Measurements from ENCODE around the gene UQCRQ. TPM values are rescaled to one million over a fixed set of nuclear protein-coding genes. Genes with fewer than 3 reads are reported as not detected.

UQCRQ gene
- total RNA-seq, 4 donors from 2014 or later: 113 to 184 (median 126) TPM

DNA sequence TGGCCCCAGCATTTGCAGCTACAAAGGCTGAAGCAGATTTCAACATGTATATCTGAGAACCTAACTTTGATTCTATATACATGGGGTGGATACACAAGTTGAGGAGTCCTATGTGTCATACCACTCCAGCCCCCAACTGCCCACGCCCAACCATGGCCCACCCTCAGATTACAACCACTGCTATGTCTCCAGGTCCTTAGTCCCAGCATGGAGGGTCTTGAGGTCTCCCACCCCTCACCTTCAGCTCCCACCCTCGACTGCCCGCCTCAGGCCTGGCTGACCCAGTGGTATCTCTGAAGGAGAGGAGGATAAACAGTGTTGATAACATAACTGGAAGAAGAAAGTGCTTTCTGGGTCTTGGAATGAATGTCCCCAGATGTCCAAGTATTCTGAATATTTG, 45.1 kb upstream of the UQCRQ start:
- peaks cover 0 to 36% (median 32%) of the 10 kb centered on the region in 4 donors for H3K4me1 ChIP-seq
- H3K36me3 ChIP-seq: peaks cover 0 to 20% (median 13%) of the 10 kb centered on the region in 4 donors
- TF ChIP-seq, protein P1, sequence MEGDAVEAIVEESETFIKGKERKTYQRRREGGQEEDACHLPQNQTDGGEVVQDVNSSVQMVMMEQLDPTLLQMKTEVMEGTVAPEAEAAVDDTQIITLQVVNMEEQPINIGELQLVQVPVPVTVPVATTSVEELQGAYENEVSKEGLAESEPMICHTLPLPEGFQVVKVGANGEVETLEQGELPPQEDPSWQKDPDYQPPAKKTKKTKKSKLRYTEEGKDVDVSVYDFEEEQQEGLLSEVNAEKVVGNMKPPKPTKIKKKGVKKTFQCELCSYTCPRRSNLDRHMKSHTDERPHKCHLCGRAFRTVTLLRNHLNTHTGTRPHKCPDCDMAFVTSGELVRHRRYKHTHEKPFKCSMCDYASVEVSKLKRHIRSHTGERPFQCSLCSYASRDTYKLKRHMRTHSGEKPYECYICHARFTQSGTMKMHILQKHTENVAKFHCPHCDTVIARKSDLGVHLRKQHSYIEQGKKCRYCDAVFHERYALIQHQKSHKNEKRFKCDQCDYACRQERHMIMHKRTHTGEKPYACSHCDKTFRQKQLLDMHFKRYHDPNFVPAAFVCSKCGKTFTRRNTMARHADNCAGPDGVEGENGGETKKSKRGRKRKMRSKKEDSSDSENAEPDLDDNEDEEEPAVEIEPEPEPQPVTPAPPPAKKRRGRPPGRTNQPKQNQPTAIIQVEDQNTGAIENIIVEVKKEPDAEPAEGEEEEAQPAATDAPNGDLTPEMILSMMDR (IDR thresholded peaks at IDR 0.05): no peak
- TF ChIP-seq EP300 (IDR thresholded peaks at IDR 0.05) (no peak), POLR2A (IDR thresholded peaks at IDR 0.05; ENCODE audit: low read depth) (no peak), POLR2AphosphoS5 (IDR thresholded peaks at IDR 0.05) (no peak)
- 81% methylated on average over 3 of the region's 3 CpGs for WGBS
- intact Hi-C loops (cut with DNase I): loop anchor here (5.0 to 10.0 kb wide), 3 partner anchors 44 to 437 kb away; partner anchors contain the start of gene SEPTIN8
- DNase-seq (ENCODE audit: extremely low spot score): no peak
- no peak overlapping the region for H3K4me3 ChIP-seq
- H3K27ac ChIP-seq (replicated peaks in 1 of 4): peak overlapping the region in 2 of 4 donors; percentile 8 to 40
- no peaks in the 10 kb centered on the region for H3K9me3 ChIP-seq
- H3K27me3 ChIP-seq: peaks cover 0 to 29% (median 4%) of the 10 kb centered on the region in 4 donors

GRCh38 chr5:132821791-132822190, 44.7 kb upstream of the UQCRQ start:
- no peak for DNase-seq (ENCODE audit: extremely low spot score)
- 80% methylated on average over 1 of the region's 1 CpG for WGBS
- H3K27ac ChIP-seq (replicated peaks in 1 of 4): peak overlapping the region in 1 of 4 donors; percentile 4
- TF ChIP-seq POLR2A (IDR thresholded peaks at IDR 0.05; ENCODE audit: low read depth): no peak
- TF ChIP-seq POLR2AphosphoS5 (IDR thresholded peaks at IDR 0.05): no peak
- no peak for TF ChIP-seq EP300 (IDR thresholded peaks at IDR 0.05)
- TF ChIP-seq, protein P1 (IDR thresholded peaks at IDR 0.05): no peak
- H3K36me3 ChIP-seq: peaks cover 0 to 20% (median 13%) of the 10 kb centered on the region in 4 donors
- peaks cover 0 to 41% (median 37%) of the 10 kb centered on the region in 4 donors for H3K4me1 ChIP-seq
- H3K4me3 ChIP-seq: no peak overlapping the region
- H3K9me3 ChIP-seq: no peaks in the 10 kb centered on the region
- H3K27me3 ChIP-seq: peaks cover 0 to 30% (median 4%) of the 10 kb centered on the region in 4 donors
- intact Hi-C loops (cut with DNase I): loop anchor here (5.0 to 10.0 kb wide), 3 partner anchors 44 to 437 kb away; partner anchors contain the start of gene SEPTIN8

DNA sequence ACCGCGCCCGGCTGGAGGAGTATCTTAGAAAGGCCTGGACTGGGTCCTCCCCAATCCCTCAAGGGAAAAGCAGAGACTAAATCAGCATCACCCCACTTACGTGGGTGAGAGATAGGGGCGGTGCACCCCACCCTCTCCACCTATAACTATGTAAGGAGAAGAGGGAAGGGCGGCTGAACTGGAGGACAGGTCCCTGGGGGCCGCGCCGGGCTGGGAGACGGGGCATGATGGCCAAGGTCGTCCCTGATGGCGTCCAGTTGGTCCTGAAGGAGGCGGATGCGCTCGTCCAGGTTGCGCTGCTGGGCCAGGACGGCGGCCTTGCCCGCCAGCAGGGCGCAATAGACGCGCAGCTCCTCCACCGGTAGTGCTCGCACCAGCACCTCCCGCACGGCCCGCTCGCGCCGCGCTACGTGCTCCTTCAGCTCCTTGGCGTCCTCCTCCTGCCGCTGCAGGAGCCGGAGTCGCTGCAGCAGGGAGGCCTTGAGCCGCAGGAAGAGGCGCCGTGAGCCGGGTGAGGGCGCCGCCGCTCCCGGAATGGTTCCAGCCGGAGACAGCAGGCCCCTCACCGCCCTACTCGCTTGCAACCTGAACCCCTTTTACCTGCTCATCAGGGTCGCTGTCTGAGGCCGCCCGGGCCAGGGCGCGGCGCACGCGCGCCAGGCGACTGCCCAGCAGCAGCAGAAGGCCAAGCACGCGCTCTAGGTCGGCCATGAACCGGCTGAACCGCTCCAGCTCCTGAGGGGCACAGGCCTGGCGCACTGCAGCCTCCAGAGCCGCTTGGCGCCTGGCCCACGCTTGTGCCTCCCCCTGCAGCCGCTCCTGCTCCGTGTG, 43.6 kb upstream of the UQCRQ start:
- 20% methylated on average over 1 of the region's 68 CpGs for WGBS
- H3K4me1 ChIP-seq: peaks cover 0 to 49% (median 38%) of the 10 kb centered on the region in 4 donors
- H3K27ac ChIP-seq (replicated peaks in 1 of 4): peak overlapping the region in 2 of 4 donors; percentile 23 to 45
- H3K27me3 ChIP-seq: peaks cover 0 to 30% (median 4%) of the 10 kb centered on the region in 4 donors
- peaks cover 0 to 20% (median 13%) of the 10 kb centered on the region in 4 donors for H3K36me3 ChIP-seq
- intact Hi-C loops (cut with DNase I): loop anchor here (5.0 to 10.0 kb wide), 3 partner anchors 46 to 438 kb away; partner anchors contain the start of gene SEPTIN8
- H3K9me3 ChIP-seq: no peaks in the 10 kb centered on the region
- TF ChIP-seq, protein P1 (IDR thresholded peaks at IDR 0.05): peak in 1 of 3 experiments; percentile 6
- no peak for TF ChIP-seq POLR2A (IDR thresholded peaks at IDR 0.05; ENCODE audit: low read depth)
- peak overlapping the region; percentile 38 to 50 (median 40) for H3K4me3 ChIP-seq
- no peak for DNase-seq (ENCODE audit: extremely low spot score)

- H3K36me3 ChIP-seq: peaks cover 0 to 20% (median 13%) of the 10 kb centered on the region in 4 donors
- intact Hi-C loops (cut with DNase I): loop anchor here (5.0 to 10.0 kb wide), 3 partner anchors 46 to 439 kb away; partner anchors contain the start of gene SEPTIN8
- no peak for TF ChIP-seq POLR2AphosphoS5 (IDR thresholded peaks at IDR 0.05)
- TF ChIP-seq EP300 (IDR thresholded peaks at IDR 0.05): no peak
- TF ChIP-seq, protein P1 (IDR thresholded peaks at IDR 0.05): no peak
- TF ChIP-seq POLR2A (IDR thresholded peaks at IDR 0.05; ENCODE audit: low read depth): no peak
- peaks cover 0 to 49% (median 38%) of the 10 kb centered on the region in 4 donors for H3K4me1 ChIP-seq
- WGBS: 100% methylated on average over 5 of the region's 7 CpGs
- no peak for DNase-seq (ENCODE audit: extremely low spot score)
- H3K27ac ChIP-seq (replicated peaks in 1 of 4): peak overlapping the region in 2 of 4 donors; percentile 23 to 45
- peak overlapping the region in 3 of 4 donors; percentile 38 to 50 (median 40) for H3K4me3 ChIP-seq
- peaks cover 0 to 30% (median 4%) of the 10 kb centered on the region in 4 donors for H3K27me3 ChIP-seq
- H3K9me3 ChIP-seq: no peaks in the 10 kb centered on the region
Observed at GRCh38 chr5:132823481-132824050, 42.9 kb upstream of the UQCRQ start.
